Dermis microvascular lymphatic vessel endothelial cell (primary cell): ENCODE data around the gene UNC45A. TPM values are rescaled to one million over a fixed set of nuclear protein-coding genes. Genes with fewer than 3 reads are reported as not detected.

ENCODE experiments used
- DNase-seq, 2 donors: peaks; one replicate each; pipeline versions ENCODE4 v3.0.0 to v3.0.0-alpha.2; 2010; ENCODE audit warnings: low read depth in 2 of 2
- total RNA-seq: library from RNA; depleted of rRNA; stranded (reverse); fragments of >200 nt; gene quantifications from 2 replicates; pipeline ENCODE4 v1.2.1, GENCODE V29; 2014

Gene UNC45A
- total RNA-seq, 1 donor from 2014 or later = 96.8 TPM

DNA sequence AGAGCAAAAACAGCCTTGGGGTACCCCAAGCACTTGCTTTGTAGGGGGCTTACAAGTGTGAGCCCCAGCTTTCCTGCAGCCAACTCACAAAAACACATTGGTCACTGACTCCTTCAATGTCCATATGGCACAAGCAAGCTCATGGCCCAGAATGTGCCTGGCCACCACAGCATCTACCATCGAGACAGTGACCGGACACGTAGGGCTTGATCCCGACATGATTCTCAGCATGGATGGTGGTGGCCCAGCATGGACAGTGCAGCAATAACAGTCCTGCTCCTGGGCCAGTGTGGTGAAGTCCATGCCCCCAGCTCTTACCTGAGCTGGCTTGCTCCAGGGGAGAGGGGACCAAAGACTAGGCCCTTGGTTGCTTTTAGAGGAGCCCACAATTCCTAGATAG, 6.0 kb downstream of the UNC45A start:
- no peak for DNase-seq

DNA sequence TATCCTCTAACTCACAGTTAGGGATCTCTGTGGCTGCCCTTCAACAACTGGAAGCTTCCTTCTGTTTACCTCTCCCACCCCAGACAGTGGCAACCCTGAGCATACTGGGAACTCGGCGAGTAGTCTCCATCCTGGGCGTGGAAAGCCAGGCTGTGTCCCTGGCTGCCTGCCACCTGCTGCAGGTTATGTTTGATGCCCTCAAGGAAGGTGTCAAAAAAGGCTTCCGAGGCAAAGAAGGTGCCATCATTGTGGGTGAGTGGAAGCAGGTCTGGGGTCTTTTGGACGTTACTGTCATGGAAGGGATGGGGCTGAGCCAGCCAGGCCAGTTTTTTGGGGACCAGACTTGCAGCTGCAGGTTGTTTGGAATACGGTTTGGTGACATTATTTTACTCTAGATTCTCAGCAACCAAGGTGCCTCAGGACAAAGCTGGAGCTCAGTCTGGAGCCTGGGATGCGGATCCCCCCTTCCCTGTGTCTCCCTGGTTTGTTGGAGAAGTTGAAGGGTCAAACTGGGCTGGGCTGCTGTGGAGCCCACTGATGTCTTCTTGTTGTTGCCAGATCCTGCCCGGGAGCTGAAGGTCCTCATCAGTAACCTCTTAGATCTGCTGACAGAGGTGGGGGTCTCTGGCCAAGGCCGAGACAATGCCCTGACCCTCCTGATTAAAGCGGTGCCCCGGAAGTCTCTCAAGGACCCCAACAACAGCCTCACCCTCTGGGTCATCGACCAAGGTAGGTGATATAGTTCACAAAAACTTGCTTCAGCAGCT, 7.5 kb downstream of the UNC45A start:
- DNase-seq = no peak

DNA sequence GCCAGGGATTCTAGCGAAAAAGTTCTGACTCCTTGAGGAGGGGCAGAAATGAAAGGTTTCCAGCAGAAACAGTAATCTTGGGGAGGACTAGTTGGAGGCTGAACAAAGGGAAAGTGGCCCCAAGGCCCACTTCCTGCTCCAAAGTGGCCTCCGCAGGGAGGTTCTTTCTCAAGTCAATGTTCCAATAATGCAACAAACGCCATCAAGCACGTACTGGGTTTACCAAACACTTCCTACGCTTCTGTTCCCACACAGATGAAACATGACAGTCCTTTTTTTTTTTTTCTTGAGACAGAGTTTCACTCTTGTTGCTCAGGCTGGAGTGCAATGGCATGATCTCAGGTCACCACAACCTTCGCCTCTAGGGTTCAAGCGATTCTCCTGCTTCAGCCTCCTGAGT, 10.0 kb downstream of the UNC45A start:
- no peak for DNase-seq

DNA sequence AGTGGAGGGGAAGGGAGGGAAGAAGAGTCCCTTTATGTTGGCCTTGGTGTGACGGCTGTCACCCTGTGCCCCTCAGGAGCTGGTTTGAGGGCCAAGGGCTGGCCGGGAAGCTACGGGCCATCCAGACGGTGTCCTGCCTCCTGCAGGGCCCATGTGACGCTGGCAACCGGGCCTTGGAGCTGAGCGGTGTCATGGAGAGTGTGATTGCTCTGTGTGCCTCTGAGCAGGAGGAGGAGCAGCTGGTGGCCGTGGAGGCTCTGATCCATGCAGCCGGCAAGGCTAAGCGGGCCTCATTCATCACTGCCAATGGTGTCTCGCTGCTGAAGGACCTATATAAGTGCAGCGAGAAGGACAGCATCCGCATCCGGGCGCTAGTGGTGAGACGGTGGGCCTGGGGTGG, 11.5 kb downstream of the UNC45A start:
- DNase-seq = no peak

DNA sequence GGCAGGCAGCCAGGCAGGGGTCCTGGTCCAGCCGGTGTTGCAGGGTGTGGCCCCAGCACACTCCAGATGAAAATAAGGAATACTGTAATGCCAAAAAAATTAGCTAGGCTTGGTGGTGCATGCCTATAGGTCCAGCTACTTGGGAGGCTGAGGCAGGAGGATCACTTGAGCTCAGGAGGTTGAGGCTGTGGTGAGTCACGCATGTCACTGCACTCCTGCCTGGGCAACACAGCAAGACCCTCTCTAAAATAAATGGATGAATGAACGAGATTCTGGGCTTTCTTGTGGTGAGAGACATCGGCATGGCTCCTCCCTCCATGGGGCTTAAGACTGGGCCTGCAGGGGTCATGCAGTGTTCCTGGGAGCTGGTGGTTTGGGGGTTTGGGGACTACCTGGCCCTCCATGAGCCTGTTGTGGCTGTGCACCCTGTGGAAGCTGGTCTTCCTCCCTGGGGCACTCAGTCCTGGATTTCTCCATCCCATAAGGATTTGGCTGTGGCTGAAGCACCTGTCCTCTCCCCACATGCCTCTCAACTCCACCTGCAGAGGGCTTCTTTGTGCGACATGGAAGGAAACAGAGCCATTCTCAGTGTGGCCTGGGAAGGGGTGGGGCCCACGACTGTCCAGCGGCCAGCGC, 12.0 kb downstream of the UNC45A start:
- DNase-seq = no peak

DNA sequence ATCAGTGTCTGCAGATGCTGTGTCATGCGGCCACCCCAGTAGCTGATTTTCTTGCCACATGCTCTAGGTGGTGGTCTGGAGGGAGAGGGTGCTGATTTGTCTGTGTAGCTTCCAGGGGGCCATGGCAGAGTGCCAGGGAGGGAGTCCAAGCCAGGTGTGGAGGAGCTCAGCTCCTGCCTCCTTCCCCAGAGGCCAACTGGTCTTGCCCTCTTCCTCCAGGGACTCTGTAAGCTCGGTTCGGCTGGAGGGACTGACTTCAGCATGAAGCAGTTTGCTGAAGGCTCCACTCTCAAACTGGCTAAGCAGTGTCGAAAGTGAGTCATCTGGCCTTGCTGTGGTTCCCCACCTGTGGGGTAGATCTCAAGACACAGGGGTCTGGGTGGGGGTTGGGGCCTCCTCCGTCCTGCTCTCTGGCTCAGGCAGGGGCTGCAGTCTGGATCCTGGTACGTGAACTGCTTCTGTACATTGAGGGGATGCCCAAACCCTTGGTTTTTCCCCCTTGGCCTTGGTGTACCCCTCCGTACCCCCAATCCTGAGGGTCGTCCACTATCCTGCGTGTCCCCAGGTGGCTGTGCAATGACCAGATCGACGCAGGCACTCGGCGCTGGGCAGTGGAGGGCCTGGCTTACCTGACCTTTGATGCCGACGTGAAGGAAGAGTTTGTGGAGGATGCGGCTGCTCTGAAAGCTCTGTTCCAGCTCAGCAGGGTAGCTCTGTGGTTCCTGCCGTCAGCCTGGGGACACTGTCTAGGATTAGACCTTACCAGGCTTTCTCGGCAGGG, 12.7 kb downstream of the UNC45A start:
- DNase-seq = no peak

DNA sequence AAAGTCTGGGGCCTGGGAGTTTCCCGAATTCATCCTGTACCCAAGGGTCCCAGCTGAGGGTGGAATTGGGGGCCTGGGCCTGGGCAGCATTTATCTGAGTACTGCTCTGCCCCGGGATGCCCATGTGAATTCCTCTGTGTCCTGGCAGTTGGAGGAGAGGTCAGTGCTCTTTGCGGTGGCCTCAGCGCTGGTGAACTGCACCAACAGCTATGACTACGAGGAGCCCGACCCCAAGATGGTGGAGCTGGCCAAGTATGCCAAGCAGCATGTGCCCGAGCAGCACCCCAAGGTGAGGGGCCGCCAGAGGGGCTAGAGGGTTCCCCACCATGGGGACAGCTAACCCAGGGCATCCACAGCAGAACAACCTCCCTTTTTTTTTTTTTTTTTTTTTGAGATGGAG, 13.4 kb downstream of the UNC45A start:
- no peak for DNase-seq

DNA sequence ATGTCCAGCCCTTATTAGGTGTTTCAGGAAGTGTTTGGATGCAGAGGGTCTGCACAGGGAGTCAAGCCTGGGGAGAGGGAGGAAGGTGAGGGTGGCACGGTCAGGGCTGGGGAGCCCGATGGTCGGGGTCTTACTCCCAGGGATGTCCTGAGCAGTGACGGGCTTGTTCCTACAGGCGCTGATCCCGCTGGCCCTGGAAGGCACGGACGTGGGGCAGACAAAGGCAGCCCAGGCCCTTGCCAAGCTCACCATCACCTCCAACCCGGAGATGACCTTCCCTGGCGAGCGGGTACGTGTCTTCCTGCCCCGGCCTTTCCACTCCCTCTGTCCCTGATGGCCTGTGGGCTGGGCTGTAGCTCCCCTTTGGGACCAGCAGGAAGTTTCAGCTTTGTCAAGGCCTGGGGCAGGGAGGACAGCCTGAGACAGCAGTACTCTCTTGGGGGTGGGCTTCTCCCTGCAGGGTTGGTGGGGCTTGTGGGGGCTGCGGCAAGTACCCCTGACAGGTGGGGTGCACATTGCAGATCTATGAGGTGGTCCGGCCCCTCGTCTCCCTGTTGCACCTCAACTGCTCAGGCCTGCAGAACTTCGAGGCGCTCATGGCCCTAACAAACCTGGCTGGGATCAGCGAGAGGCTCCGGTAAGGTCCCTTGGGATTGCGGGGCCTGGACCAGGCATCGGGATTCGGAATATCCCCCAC, 15.0 kb downstream of the UNC45A start:
- no peak for DNase-seq

DNA sequence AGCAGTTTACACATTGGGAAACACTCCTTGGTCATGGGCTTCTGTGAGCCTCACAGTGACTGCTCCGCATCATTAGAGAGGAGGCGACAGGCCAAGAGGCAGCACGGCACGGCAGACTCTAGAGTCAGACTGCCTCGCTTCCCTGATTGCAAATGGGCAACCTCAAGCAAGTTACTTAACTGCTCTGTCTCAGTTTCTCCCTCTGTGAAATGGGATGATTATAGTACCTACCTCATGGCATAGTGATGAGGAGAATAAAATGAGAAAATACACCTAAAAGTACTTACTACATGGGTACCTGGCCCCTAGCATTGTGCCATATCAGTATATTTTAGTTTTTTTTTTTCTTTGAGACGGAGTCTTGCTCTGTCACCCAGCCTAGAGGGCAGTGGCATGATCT, 15.6 kb downstream of the UNC45A start:
- DNase-seq = no peak

DNA sequence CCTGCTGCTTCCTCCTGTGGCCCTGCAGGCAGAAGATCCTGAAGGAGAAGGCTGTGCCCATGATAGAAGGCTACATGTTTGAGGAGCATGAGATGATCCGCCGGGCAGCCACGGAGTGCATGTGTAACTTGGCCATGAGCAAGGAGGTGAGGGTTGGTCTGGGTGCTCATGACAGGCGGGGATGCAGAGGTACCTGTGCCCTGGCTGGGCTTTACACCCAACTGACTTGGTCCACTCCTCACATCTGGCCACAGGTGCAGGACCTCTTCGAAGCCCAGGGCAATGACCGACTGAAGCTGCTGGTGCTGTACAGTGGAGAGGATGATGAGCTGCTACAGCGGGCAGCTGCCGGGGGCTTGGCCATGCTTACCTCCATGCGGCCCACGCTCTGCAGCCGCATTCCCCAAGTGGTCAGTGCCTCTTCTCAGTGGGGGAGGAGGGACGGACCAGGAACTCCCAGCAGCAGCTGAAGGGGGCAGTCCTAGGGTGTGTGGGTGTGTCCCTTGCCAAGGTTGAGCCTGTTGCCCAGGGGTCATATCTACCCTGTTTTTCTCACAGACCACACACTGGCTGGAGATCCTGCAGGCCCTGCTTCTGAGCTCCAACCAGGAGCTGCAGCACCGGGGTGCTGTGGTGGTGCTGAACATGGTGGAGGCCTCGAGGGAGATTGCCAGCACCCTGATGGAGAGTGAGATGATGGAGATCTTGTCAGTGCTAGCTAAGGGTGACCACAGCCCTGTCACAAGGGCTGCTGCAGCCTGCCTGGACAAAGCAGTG, 18.0 kb downstream of the UNC45A start:
- no peak for DNase-seq

DNA sequence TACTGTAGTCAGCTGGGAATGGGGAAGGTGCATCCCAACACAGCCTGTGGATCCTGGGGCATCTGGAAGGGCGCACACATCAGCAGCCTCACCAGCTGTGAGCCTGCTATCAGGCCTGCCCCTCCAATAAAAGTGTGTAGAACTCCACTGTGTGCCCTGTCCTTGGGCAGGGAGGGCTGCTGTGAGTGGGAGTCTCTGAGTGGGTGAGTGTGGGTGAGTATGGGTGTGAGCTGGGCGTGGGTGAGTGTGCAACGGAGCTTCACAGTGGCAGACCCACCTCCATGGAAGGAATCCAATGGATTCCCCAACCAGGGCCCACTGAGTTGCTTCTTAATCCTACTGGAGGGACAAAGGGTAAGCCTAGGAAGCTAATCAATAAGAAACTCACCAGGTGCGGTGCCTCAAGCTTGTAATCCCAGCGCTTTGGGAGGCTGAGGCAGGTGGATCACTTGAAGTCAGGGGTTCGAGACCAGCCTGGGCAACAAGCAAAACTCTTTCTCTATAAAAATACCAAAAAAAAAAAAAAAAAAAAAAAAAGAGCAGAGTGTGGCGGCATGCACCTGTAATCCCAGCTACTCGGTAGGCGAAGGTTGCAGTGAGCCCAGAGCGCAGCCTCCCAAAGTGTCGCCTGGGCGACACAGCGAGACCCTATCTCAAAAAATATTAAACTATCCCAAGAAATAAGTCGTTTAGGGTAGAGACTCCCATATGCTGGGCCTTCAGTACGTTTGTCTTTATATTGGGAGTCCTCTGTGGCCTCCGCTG, 19.0 kb downstream of the UNC45A start:
- DNase-seq = no peak

DNA sequence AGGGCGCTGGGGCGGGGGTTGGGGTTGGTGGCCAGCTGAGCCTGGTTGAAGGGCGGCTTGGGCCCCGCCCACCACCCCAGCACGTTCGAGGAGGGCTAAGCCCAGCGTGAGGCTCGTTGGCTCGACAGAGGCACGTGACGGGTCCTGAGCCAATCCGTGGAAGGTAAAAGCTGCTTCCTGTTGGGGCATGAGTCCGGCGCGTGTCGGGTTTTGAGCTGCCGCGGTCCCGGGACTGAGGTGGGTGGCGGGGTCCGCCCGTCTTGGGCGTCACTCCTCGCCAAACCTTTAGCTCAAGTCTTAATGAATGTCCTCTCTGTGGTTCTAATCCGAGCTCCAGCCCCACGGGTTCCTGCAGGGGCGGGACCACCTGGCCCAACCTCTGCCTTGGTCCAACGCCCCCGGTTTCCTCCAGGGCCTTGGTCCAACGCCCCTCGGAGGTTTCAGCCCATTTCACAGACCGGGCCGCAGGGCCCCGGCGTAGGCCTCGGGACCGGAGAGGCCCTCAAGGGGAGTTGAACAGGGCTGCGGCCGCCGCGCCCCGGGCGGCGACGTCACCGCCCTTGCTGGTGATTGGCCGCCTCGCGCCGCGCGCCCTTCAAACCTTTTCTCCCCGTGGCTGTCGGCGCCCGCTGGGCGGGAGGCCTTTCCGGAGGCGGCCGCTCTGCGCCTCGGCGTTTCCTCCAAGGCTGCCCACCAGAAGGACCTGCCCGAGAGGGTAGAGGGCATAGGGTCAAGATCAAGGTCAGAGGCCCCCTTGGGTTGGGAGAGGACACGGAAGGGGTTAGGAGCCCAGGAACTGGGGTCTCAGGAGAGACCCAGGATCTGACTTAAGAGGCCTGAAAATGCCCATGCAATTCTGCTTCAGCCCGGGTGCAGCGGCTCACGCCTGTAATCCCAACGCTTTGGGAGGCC, 19.9 kb downstream of the UNC45A start, which contains the start of gene RCCD1:
Gene RCCD1 (plus strand): TSS at position 173 of the 912 bp plus-strand sequence. CDS start 1,851 bp downstream, outside the sequence.
- DNase-seq = peak; percentile 87 to 95

DNA sequence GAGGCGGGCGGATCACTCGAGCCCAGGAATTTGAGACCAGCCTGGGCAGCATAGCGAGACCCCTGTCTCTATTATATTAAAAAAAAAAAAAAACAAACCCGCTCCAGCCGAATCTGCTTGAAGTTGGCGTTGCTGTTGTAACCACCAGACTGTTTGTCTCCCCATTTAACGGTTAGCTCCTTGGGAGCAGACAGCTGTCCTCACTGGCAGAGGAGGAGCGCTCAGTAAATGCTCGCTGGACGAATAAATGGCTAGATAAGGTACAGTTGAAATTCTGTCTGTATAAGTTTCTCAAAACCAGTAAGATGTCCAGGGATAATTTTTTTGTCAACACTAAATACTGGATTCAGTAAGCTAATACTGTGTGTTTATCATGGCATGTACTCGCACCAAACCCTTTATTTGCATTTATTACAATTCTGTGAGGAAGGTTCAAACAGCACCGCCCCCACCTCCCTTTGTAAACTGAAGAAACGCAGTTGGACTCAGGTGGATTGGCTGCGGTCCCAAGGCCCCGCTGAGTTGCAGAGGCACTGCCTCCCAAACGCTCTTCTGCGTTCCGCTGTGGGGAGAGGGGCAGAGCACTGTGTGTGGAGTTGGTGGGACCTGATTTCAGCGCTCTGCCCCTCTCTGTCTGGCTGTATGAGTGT, 20.7 kb downstream of the UNC45A start:
- DNase-seq = no peak

DNA sequence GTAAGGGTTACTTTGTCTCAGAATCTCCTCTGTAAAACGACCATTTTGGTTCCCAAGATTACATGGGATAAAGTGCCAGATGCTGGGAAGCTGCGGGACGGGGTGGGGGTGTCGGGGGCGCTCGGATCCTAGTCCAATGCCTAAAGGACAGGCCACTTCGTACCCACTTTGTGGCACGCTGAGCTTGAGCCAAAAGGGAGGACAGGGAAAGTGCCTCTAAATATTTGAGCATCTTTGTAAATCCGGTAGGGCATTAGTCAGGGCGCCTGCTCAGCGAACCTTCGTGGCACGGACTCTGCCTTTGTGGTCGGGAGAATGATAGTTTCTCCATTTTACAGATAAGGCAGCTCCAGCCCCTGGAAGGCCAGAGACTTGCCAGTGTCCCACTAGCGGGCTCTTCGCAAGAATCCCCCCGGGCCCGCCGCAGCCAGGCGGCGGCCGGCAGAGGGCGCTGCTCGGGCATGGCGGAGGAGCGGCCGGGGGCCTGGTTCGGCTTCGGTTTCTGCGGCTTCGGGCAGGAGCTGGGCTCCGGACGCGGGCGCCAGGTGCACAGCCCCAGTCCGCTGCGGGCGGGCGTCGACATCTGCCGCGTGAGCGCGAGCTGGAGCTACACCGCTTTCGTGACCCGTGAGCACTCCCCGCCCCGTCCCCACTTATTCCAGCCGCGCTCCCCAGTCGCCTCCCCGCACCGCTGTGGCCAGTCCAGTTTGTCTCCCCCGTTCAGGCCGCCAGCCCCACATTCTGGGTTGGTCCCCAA, 21.4 kb downstream of the UNC45A start:
- DNase-seq = peak; percentile 43 to 82

DNA sequence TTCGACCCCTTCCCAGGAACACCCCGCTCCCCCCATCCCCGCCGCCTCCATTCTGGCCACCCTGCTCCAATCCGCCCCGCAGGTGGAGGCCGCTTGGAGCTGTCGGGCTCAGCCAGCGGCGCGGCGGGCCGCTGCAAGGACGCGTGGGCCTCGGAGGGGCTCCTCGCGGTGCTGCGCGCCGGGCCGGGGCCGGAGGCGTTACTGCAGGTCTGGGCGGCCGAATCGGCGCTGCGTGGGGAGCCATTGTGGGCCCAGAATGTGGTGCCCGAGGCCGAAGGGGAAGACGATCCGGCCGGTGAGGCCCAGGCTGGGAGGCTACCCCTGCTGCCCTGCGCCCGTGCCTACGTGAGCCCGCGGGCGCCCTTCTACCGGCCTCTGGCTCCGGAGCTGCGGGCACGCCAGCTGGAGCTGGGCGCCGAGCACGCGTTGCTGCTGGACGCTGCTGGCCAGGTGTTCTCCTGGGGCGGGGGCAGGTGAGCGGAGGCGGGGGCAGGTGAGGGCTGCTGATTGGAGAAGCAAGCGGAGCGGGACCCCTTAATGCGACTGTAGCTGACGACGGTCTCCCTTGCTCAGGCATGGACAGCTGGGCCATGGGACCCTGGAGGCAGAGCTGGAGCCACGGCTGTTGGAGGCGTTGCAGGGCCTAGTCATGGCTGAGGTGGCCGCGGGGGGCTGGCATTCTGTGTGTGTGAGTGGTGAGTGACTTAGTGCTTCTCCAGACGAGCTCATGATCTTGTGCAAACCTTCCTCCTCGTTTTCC, 22.1 kb downstream of the UNC45A start:
- DNase-seq = peak in 1 of 2 donors; percentile 46

DNA sequence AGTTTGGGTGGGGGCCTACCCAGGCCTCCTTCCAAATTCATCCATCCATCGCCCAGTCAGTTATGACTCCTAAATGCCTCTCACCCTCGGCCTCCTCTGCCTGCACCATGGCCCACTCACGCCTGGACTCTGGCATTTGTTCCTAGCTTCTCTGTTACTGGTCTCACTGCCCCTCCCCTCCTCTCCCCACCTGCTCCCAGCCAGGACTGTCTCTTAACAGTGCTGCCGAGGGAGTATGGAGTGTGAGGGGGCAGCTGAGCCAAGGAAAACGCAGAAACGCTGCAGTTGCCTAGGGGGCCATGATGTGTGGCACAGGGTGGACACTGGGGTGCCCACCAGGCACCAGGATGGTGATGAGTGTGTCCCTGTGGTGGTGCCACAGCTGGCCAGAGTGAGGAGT, 22.7 kb downstream of the UNC45A start:
- DNase-seq = no peak

DNA sequence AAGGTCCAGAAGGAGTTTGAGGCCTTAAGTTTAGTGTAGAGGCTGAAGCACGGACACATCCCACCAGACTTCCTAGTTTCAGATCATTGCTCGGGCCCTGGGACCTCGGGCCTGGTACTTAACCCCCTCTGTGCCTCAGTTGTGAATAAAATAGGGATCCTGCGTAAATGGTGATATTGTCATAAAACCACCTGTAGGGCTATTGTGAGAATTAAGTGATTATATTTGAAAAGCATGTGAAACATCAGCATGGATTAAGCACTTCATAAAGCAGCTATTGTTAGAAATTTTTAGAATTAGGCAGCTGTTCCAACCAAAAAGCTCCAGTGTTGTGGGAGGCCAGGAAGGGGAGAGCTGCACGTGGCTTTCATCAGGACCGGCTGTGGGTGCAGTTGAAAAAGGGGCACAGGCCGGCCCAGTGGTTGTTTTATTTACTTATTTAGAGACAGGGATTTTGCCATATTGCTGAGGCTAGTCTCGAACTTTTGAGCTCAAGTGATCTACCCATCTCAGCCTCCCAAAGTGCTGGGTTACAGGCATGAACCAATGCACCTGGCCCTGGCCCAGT, 24.0 kb downstream of the UNC45A start:
- DNase-seq = no peak
